Neutrophil (primary cell): ENCODE measurements around the gene TMEM272.

ENCODE experiments used
- H3K27ac ChIP-seq: fragments of 200-600 bp; sonication (generic); 2 replicates; pipeline ENCODE4 v1.5.1; 2016; ENCODE audit warnings: mild to moderate bottlenecking, moderate library complexity
- H3K27me3 ChIP-seq: fragments of 200-600 bp; sonication (generic); 2 replicates; pipeline ENCODE4 v1.6.0; 2016; ENCODE audit warnings: mild to moderate bottlenecking
- H3K36me3 ChIP-seq: fragments of 200-600 bp; sonication (generic); 2 replicates; pipeline ENCODE4 v1.5.1; 2017
- H3K4me1 ChIP-seq, 2 experiments: fragments of 200-600 bp in 1 of 2; sonication (generic) in 1 of 2; 1 replicate in 1 of 2; 2 replicates in 1 of 2; pipeline versions ENCODE4 v1.5.1 to v1.6.1; 2013 to 2016; ENCODE audit warnings: low read depth in 1 of 2, low read length in 1 of 2, mild to moderate bottlenecking in 1 of 2, moderate library complexity in 1 of 2; ENCODE audit not compliant: control insufficient read depth in 1 of 2, insufficient read depth in 1 of 2
- H3K4me3 ChIP-seq, 2 experiments: fragments of 200-600 bp in 1 of 2; sonication (generic) in 1 of 2; 1 replicate in 1 of 2; 2 replicates in 1 of 2; pipeline ENCODE4 v1.5.1; 2013 to 2016; ENCODE audit warnings: low read depth in 1 of 2, low read length in 1 of 2, mild to moderate bottlenecking in 1 of 2, moderate library complexity in 1 of 2
- H3K9me3 ChIP-seq: fragments of 200-600 bp; sonication (generic); 2 replicates; pipeline ENCODE4 v1.5.1; 2016
- CTCF ChIP-seq: fragments of 200-600 bp; sonication (generic); IDR thresholded peaks from 2 replicates; pipeline ENCODE4 v1.5.1; 2016; ENCODE audit warnings: antibody characterized with exemption

Gene TMEM272

GRCh38 chr13:51829568-51829899, 15.4 kb downstream of the TMEM272 start:
- Histone ChIP-seq H3K36me3 (peaks cover under 1% of the 10 kb centered on the region), H3K4me1 (peaks cover 100% of the 10 kb centered on the region in 2 experiments), H3K27ac (peak overlapping the region; percentile 97), H3K27me3 (no peaks in the 10 kb centered on the region), H3K4me3 (peak overlapping the region in 1 of 2 experiments; percentile 26), H3K9me3 (no peaks in the 10 kb centered on the region)
- TF ChIP-seq CTCF: no peak

GRCh38 chr13:51828730-51829567, 16.0 kb downstream of the TMEM272 start:
- H3K4me1 ChIP-seq: peaks cover 100% of the 10 kb centered on the region in 2 experiments
- H3K9me3 ChIP-seq: no peaks in the 10 kb centered on the region
- no peaks in the 10 kb centered on the region for H3K36me3 ChIP-seq
- peak overlapping the region; percentile 97 for H3K27ac ChIP-seq
- TF ChIP-seq CTCF: no peak
- H3K4me3 ChIP-seq: peak overlapping the region; percentile 10 to 26
- no peaks in the 10 kb centered on the region for H3K27me3 ChIP-seq

GRCh38 chr13:51827254-51827653, 17.7 kb downstream of the TMEM272 start:
- peak overlapping the region; percentile 97 for H3K27ac ChIP-seq
- no peaks in the 10 kb centered on the region for H3K27me3 ChIP-seq
- peaks cover 100% of the 10 kb centered on the region in 2 experiments for H3K4me1 ChIP-seq
- TF ChIP-seq CTCF: no peak
- peak overlapping the region; percentile 56 for H3K4me3 ChIP-seq
- no peaks in the 10 kb centered on the region for H3K9me3 ChIP-seq
- no peaks in the 10 kb centered on the region for H3K36me3 ChIP-seq

GRCh38 chr13:51826606-51827005, 18.4 kb downstream of the TMEM272 start:
- Histone ChIP-seq H3K4me1 (peaks cover 100% of the 10 kb centered on the region in 2 experiments), H3K27ac (peak overlapping the region; percentile 97)

GRCh38 chr13:51825681-51826254, 19.2 kb downstream of the TMEM272 start:
- peak overlapping the region; percentile 56 for H3K4me3 ChIP-seq
- TF ChIP-seq CTCF: no peak
- peaks cover 100% of the 10 kb centered on the region in 2 experiments for H3K4me1 ChIP-seq
- no peaks in the 10 kb centered on the region for H3K9me3 ChIP-seq
- H3K27me3 ChIP-seq: no peaks in the 10 kb centered on the region
- H3K36me3 ChIP-seq: no peaks in the 10 kb centered on the region
- peak overlapping the region; percentile 97 for H3K27ac ChIP-seq

More at GRCh38 chr13:51826606-51827005, 18.4 kb downstream of the TMEM272 start:
- peak overlapping the region; percentile 56 for H3K4me3 ChIP-seq
- no peak for TF ChIP-seq CTCF
- no peaks in the 10 kb centered on the region for H3K36me3 ChIP-seq
- H3K27me3 ChIP-seq: no peaks in the 10 kb centered on the region
- H3K9me3 ChIP-seq: no peaks in the 10 kb centered on the region
